ENCODE measurements around the gene ADNP.
"Not testable (repeated sequence)": the region's sequence is repeated elsewhere in the genome, so short reads cannot be mapped to it uniquely, and the experiment has no call there.

ADNP gene

GRCh38 chr20:50900261-50900660 lies 31.0 kb downstream of the ADNP start:
- no peak for DNase-seq (ENCODE audit: low spot score)

DNA sequence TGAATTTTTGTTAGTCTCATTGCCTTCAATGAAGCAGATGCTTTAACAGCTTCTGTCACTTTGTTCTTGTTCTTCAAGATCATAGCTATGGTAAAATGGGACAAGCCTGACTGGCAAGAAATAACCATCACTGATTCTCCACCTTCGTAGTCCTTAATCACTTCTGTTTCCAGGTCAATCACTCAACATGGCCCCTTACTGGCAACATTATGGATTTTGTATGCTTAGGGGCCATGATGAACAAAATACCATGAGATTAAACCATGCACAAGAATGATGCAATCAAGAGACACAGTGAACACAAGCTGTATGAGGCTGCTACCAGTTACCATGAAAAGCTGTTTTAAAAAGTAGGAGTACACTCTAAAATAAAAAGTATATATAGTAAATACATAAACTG lies 32.8 kb downstream of the ADNP start:
- DNase-seq (ENCODE audit: low spot score) = no peak

GRCh38 chr20:50895111-50895830 lies 36.0 kb downstream of the ADNP start:
- no peak for DNase-seq (ENCODE audit: low spot score)

DNA sequence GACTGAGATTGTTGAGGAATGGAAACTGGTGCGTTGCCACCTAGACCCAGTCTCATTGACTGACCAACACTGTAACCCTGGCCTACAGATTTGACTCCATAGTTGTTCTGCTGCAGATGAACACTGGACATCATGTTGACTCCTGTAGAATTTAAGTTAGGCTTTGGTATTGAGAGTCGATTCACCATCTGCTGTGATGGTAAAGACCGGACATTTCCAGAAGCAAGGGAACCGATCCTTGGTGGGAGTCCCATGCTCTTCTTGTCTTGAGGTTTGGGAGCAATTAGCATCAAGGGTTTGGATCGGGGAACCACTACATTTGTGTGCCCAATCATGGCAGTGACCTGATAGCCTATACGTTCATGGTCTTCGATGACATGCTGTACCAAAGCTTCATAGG lies 37.6 kb downstream of the ADNP start:
- no peak for DNase-seq (ENCODE audit: low spot score)

GRCh38 chr20:50892394-50892793 lies 38.8 kb downstream of the ADNP start:
- DNase-seq (ENCODE audit: low spot score) = no peak

DNA sequence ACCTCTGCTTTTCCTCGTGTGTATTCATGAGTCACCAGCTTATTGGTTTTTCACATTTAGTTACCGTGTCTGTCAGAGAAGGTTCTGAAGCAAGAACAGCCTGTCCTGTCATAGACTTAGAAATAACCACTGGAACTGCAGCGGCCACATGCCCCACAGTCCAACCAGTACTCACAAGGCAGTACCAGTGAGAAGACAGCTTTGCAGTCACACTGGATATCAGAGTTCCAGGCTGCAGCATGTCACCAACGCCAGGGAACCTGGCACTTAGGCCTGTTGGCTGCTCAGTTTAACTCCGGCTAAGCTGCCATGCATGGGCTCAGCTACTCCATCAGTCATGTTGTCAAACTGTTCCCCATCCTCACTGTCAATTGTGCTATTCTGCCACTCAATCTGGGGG lies 40.1 kb downstream of the ADNP start:
- no peak for DNase-seq (ENCODE audit: low spot score)

DNA sequence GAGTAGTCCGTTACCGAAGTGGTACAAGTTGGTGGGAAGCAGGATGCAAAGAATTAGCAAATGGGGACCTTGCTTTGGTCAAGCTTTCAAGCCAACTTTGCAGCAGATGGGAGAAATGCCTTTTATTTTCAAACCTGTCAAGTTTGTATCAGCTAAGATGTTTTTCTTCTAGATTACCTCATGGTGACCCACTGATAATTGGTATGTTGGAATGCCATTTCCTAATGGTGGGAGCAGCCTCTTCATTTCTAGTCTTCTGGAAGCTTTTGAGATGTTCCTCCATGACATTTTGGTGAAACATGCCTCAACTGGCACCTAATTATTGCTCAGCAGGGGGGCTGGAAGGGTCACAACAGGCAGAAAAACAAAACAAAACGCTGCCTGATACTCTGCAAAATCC lies 43.7 kb downstream of the ADNP start:
- DNase-seq (ENCODE audit: low spot score) = no peak

DNA sequence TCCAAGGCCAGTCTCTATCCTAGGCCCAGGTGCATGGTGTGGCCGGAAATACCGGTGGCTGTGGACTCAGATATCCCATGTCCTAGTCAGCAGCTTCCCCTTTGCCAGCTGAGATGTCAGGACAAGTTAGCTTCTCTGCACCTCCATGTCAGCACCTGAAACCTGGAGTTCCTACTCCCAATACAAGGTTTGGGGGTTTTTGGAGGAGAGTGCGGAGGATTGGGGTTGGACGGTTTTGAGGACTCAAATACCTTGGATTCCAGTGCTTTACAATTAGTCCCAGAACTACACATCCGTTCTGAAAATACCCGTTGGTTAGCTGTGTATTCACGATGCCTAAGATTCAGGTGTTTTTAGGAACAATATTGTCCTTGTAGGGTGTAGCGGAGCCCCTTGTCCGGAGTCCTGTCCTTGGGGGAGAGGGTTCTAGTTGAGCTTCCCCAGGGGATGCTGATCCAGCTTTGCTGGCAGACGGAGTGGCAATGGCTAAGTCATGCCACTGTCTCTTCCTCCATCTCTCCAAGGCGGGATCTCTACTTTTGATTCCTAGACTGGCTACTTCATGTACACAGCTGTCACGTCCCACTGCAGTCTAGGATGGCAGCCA lies 45.0 kb downstream of the ADNP start:
- no peak for DNase-seq (ENCODE audit: low spot score)

- DNase-seq (ENCODE audit: low spot score) = no peak
Observed at GRCh38 chr20:50885781-50886180, 45.5 kb downstream of the ADNP start.

GRCh38 chr20:50885068-50885467 lies 46.2 kb downstream of the ADNP start:
- DNase-seq (ENCODE audit: low spot score) = no peak

- no peak for DNase-seq (ENCODE audit: low spot score)
Observed at GRCh38 chr20:50883856-50884255, 47.4 kb downstream of the ADNP start.

DNA sequence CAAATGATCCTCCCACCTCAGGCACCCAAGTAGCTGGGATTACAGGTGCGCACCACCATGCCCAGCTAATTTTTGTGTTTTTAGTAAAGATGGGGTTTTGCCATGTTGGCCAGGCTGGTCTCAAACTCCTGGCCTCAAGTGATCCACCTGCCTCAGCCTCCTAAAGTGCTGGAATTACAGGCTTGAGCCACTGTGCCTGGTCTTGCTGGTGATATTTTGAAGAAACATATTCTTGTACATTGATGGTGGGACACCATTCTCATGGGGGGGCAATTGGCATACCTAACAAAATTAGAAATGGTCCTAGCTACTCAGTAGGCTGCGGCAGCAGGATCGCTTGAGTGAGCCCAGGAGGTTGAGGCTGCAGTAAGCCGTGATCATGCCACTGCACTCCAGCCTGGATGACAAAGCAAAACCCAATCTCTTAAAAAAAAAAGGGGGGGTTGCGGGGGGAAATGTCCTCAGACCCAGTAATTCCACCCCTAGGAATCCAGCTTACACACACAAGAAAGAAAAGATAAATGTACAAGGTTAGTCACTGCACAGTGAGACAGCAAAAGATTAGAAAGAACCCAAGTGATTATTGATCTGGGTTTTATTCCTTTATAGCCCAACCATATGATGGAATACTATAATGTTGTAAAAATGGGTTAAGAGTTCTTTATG lies 49.3 kb downstream of the ADNP start:
- not testable (repeated sequence) for DNase-seq (ENCODE audit: low spot score)

DNA sequence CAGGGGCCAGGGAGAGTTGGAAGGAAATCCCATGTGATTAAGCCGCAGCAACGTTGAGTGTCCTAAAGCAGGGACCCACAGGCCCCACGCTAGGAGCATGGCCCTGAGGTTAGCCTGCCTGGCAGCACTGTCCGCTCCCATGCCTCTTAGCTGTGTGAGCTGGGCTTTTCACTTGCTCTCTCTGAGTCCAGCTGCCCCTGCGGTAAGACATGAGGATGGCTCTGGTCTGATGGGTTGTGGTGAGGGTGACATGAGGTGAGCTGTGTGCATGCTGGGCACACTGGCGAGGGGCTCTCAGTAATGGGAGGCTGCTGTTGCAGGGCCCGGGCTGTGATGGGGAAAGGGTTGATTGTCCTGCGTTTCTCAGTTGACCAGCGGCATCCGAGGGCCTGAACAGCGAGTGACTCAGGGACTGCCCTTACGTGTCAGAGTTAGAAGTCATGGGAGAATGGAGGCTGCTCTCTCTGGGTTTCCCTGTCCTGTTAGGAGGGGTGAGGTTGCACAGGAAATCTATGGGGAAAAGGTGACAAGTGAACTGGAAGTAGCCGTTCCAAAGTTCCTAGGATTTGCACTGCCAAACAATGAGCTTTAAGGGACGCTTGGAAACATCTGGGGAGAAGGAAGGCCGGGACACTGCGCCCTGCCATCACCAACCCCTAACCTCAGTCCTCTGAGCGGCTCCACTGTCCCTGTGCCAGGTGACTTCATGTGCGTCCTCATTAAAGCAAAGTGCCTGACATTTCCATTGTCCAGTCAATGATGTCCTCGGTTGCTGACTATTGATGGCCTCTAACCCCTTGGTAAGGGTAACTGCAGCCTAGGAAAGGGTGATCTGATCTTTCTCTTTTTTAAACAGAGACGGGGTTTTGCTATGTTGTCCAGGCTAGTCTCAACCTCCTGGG lies 51.3 kb downstream of the ADNP start:
- no peak for DNase-seq (ENCODE audit: low spot score)

DNA sequence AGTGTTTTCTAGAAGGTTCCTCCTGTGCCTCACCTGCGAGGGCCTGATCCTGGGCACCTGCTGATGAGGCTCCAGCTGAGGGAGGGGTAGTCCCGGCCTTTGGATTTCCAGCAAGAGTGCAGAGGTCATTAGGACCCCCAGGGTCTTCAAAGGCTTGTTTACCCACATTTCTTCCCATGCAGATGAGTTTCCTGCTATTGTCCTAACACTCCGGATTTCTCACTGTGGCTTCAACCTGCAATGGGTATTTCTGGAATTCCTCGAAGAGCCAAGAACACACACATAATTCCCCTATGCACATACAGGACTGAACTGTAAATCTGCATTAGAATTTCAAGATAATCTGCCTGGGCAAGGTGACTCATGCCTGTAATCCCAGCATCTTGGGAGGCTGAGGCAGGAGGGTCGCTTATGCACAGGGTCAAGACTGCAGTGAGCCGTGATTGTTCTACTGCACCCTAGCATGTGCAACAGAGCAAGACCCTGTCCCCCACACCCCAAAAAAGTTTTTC lies 53.9 kb downstream of the ADNP start:
- DNase-seq (ENCODE audit: low spot score) = no peak

GRCh38 chr20:50876816-50877215 lies 54.4 kb downstream of the ADNP start:
- DNase-seq (ENCODE audit: low spot score) = no peak

DNA sequence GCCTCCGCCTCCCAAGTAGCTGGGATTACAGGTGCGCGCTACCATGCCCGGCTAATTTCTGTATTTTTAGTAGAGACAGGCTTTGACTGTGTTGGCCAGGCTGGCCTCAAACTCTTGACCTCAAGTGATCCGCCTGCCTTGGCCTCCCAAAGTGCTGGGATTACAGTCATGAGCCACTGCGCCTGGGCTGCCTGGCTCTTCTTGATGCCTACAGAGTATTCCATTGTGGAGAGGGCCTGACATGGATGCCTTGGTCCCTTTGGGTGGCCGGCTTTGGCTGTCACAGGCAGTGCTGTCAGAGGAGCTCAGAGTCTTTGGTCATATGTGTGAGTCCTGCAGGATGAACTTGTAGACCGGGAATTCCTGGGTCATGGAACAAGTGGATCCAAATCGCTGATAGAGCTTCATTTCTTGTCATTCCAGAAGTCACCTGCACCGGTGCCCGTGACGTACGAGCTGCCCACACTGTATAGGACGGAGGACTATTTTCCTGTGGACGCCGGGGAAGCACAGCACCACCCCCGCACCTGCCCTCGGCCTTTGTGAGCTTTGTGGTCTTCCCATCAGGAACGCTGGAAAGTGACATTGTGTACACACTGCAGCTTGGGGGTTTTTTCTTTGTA lies 55.1 kb downstream of the ADNP start:
- DNase-seq (ENCODE audit: low spot score) = no peak

DNA sequence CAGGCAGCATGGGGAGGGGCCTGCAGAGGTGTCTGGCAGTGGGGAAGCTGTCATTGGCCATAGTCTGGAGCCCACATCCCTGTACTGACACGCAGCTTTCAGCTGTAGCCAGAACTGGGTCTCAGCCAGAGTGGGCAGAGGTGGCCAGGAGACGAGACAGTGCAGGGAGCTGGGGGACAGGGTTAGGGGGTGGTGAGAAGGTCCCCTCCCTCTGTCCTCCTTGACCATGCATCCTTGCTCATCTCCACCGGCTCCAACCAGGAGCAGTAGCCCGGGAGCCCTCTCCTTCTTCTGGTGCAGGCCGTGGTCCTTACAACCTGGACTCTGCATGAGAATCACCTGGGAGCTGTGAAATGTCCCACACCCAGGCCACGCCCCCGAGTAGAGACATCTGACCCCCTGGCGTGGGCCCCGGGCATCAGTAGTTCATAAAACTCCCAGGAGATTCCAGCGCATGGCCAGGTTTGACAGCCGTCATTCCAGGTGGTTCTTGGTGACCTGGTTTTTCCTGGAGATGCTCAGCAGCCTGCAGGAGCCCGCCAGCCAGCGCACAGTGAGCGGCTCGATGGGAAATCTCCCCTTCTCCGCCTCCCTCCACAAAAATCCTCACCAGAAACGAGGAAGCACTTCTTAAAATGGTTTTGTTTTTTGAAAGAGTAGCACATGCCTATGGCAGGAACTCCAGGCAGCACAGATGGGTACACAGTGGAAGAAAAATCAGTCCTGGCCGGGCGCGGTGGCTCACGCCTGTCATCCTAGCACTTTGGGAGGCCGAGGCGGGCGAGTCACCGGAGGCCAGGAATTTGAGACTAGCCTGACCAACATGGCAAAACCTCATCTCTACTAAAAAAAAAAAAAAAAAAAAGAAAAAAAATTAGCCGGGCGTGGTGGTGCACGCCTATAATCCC lies 56.2 kb downstream of the ADNP start:
- DNase-seq (ENCODE audit: low spot score) = no peak

GRCh38 chr20:50874111-50874757 lies 57.0 kb downstream of the ADNP start:
- no peak for DNase-seq (ENCODE audit: low spot score)

GRCh38 chr20:50873585-50873984 lies 57.7 kb downstream of the ADNP start:
- DNase-seq (ENCODE audit: low spot score) = no peak
